Endothelial cell of umbilical vein (primary cell): ENCODE results near the gene YTHDF1. TPM values are rescaled to one million over a fixed set of nuclear protein-coding genes. Genes with fewer than 3 reads are reported as not detected.

ENCODE experiments used
- BruUV-seq: library from RNA; stranded (reverse); fragments of 400-500 nt; replicated peaks from 2 replicates; lab custom pipeline; 2021; lab: Mats Ljungman, UMichigan
- CTCF ChIA-PET: fragments of 300-600, 350-600 bp; sonication (Branson Sonifier 250); formaldehyde crosslinking; loops from one replicate; lab custom pipeline; 2021; ENCODE audit warnings: antibody characterized with exemption, inconsistent platforms; lab: Charles Lee
- POLR2A ChIA-PET: fragments of 300-600, 350-600 bp; sonication (Branson Sonifier 250); formaldehyde crosslinking; loops from one replicate; lab custom pipeline; 2021; ENCODE audit warnings: antibody characterized with exemption, inconsistent platforms; lab: Charles Lee
- DNase-seq: peaks from one replicate; pipeline ENCODE4 v3.0.0-alpha.2; 2011; ENCODE audit warnings: low read depth, low spot score
- FAIRE-seq: peaks from 2 replicates; lab custom pipeline; 2011; peaks lifted over from hg19 to GRCh38; lab: Jason Lieb, UNC
- H2AFZ ChIP-seq: 2 replicates; pipeline ENCODE4 v1.6.0; 2012; ENCODE audit warnings: low read depth, low read length, control low read depth, inconsistent platforms
- H3K27ac ChIP-seq: 2 replicates; pipeline ENCODE4 v1.5.1; 2011; ENCODE audit warnings: low read depth, mild to moderate bottlenecking, control low read depth, low read length, moderate library complexity; ENCODE audit not compliant: insufficient read depth
- H3K27me3 ChIP-seq, 2 experiments: 2 replicates each; pipeline versions ENCODE4 v1.6.0 to v1.6.1; 2011; ENCODE audit warnings: low read length in 2 of 2, mixed read lengths in 1 of 2; ENCODE audit not compliant: control insufficient read depth in 2 of 2, insufficient read depth in 2 of 2
- H3K36me3 ChIP-seq, 2 experiments: 2 replicates in 1 of 2; 3 replicates in 1 of 2; pipeline ENCODE4 v1.5.1; 2011; ENCODE audit warnings: low read length in 2 of 2, mild to moderate bottlenecking in 1 of 2, moderate library complexity in 1 of 2; ENCODE audit not compliant: control insufficient read depth in 2 of 2, insufficient read depth in 2 of 2; ENCODE audit errors: extremely low read depth in 1 of 2
- H3K4me1 ChIP-seq: 3 replicates; pipeline ENCODE4 v1.5.1; 2011; ENCODE audit warnings: mild to moderate bottlenecking, low read length; ENCODE audit not compliant: control insufficient read depth, insufficient read depth; ENCODE audit errors: extremely low read depth
- H3K4me2 ChIP-seq: 2 replicates; pipeline ENCODE4 v1.6.1; 2011; ENCODE audit warnings: low read length, control low read depth, mixed read lengths; ENCODE audit not compliant: insufficient read depth
- H3K4me3 ChIP-seq, 3 experiments: fragments of 200-600 bp in 1 of 3; sonication (generic), shearing (Covaris generic) in 1 of 3; replicated peaks in 1 of 3; 2 replicates each; pipeline ENCODE4 v1.5.1; 2011 to 2016; ENCODE audit warnings: control low read depth in 3 of 3, low read length in 3 of 3, mild to moderate bottlenecking in 2 of 3, inconsistent platforms in 1 of 3, low read depth in 1 of 3, moderate library complexity in 1 of 3; ENCODE audit not compliant: insufficient read depth in 1 of 3
- H3K79me2 ChIP-seq: 2 replicates; pipeline ENCODE4 v1.6.0; 2012; ENCODE audit warnings: low read length, inconsistent platforms; ENCODE audit not compliant: control insufficient read depth, insufficient read depth
- H3K9ac ChIP-seq: replicated peaks from 2 replicates; pipeline ENCODE3; 2011; ENCODE audit warnings: low read length, control low read depth; ENCODE audit not compliant: insufficient read depth; ENCODE audit errors: extremely low read depth
- H3K9me1 ChIP-seq: replicated peaks from 3 replicates; pipeline ENCODE4 v1.6.0; 2011; ENCODE audit warnings: mild to moderate bottlenecking, low read length; ENCODE audit not compliant: control insufficient read depth, insufficient read depth; ENCODE audit errors: extremely low read depth
- H3K9me3 ChIP-seq: replicated peaks from 2 replicates; pipeline ENCODE4 v1.5.1; 2012; ENCODE audit warnings: low read length, inconsistent platforms; ENCODE audit not compliant: control insufficient read depth, insufficient read depth
- H4K20me1 ChIP-seq: replicated peaks from 2 replicates; pipeline ENCODE3; 2011; ENCODE audit warnings: mild to moderate bottlenecking, low read length; ENCODE audit not compliant: control insufficient read depth, insufficient read depth; ENCODE audit errors: extremely low read depth
- EZH2 ChIP-seq: IDR thresholded peaks from 2 replicates; pipeline ENCODE4 v1.6.1; 2012; ENCODE audit warnings: borderline replicate concordance, low read depth, mild to moderate bottlenecking, moderate library complexity, low read length, inconsistent platforms; ENCODE audit not compliant: severe bottlenecking
- FOS ChIP-seq: IDR thresholded peaks from 2 replicates; pipeline ENCODE4 v1.6.1; 2011; ENCODE audit warnings: mild to moderate bottlenecking, low read length, moderate library complexity, borderline replicate concordance; ENCODE audit not compliant: insufficient read depth
- GATA2 ChIP-seq: IDR thresholded peaks from 2 replicates; pipeline ENCODE4 v1.7.0; 2011; ENCODE audit warnings: low read depth, mild to moderate bottlenecking, moderate library complexity, mixed read lengths, low read length; ENCODE audit not compliant: insufficient read length, insufficient read depth
- JUN ChIP-seq: IDR thresholded peaks from 2 replicates; pipeline ENCODE4 v1.6.1; 2011; ENCODE audit warnings: borderline replicate concordance, low read depth; ENCODE audit not compliant: insufficient read length, insufficient read depth
- MYC ChIP-seq: IDR thresholded peaks from one replicate; pipeline ENCODE4 v1.6.1; 2011; ENCODE audit warnings: mild to moderate bottlenecking, low read depth, low read length
- POLR2A ChIP-seq: IDR thresholded peaks from 2 replicates; pipeline ENCODE4 v1.6.1; 2012; ENCODE audit warnings: low read depth, mild to moderate bottlenecking, control low read depth, low read length
- POLR2AphosphoS5 ChIP-seq: IDR thresholded peaks from 2 replicates; pipeline ENCODE4 v1.6.1; 2012; ENCODE audit warnings: low read depth, mild to moderate bottlenecking, control low read depth, low read length, moderate library complexity; ENCODE audit not compliant: insufficient read depth
- dilution Hi-C: fragments of 300-500 bp; cut with MboI; formaldehyde crosslinking; loops from one replicate; pipeline ENCODE4 v1.15.0; 2019; ENCODE audit warnings: low sequenced_read_pairs; ENCODE audit not compliant: extremely low pct_ligation_motif_present
- intact Hi-C: fragments of 100-400 bp; cut with micrococcal nuclease; formaldehyde crosslinking; loops from one replicate; pipeline ENCODE4 v1.10.0; 2022
- polyA plus RNA-seq, 4 experiments: library from polyadenylated mRNA; depleted of rRNA in 3 of 4; stranded (reverse) in 3 of 4; unstranded in 1 of 4; fragments of >200 nt; gene quantifications; 2 replicates each; pipeline versions ENCODE4 v1.2.1 to v1.2.3, GENCODE V29; 2011 to 2012; ENCODE audit warnings: missing spikeins in 1 of 4
- total RNA-seq: library from RNA; stranded (reverse); gene quantifications from 2 replicates; pipeline ENCODE4 v1.2.3, GENCODE V29; 2021
- TF ChIP-seq, protein P1 (sequence below): IDR thresholded peaks from 2 replicates; pipeline ENCODE4 v1.6.1; 2011; ENCODE audit not compliant: insufficient read depth, insufficient read length
- TF ChIP-seq, protein P2 (sequence below), 2 donors: IDR thresholded peaks; 1 replicate in 1 of 2; 2 replicates in 1 of 2; pipeline ENCODE4 v1.5.1; 2011; ENCODE audit warnings: low read length in 2 of 2, mild to moderate bottlenecking in 2 of 2, moderate library complexity in 2 of 2, control low read depth in 1 of 2, inconsistent platforms in 1 of 2, low read depth in 1 of 2; ENCODE audit not compliant: insufficient read depth in 1 of 2; ENCODE audit errors: extremely low read depth in 1 of 2

Gene YTHDF1
- total and polyA plus RNA-seq, 2 donors (not counting 3 experiments of a cell fraction or from before 2014, with no cell fraction given), result 25.2 to 44.4 TPM

- BruUV-seq, result no TSS peak
- no peak overlapping the region for H3K9ac ChIP-seq
- H3K27me3 ChIP-seq, result no peaks in the 10 kb centered on the region
- ChIA-PET CTCF (interaction anchor here (1.3 to 1.7 kb wide), 2 partner anchors 26 to 217 kb away, joined by 3 to 5 read pairs; no protein-coding TSS in a partner anchor), POLR2A (no interaction called here)
- no peaks in the 10 kb centered on the region for H3K4me1 ChIP-seq
- H3K4me2 ChIP-seq, result no peak overlapping the region
- no peaks in the 10 kb centered on the region for H3K9me1 ChIP-seq
- no peaks in the 10 kb centered on the region for H3K9me3 ChIP-seq
- H3K79me2 ChIP-seq, result no peaks in the 10 kb centered on the region
- H3K4me3 ChIP-seq, result no peak overlapping the region
- no peak for TF ChIP-seq MYC
- no peak for TF ChIP-seq POLR2A
- TF ChIP-seq, protein P1, sequence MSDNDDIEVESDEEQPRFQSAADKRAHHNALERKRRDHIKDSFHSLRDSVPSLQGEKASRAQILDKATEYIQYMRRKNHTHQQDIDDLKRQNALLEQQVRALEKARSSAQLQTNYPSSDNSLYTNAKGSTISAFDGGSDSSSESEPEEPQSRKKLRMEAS, result no peak
- TF ChIP-seq GATA2, result no peak
- no peak for TF ChIP-seq POLR2AphosphoS5
- TF ChIP-seq FOS, result no peak
- TF ChIP-seq, protein P2, sequence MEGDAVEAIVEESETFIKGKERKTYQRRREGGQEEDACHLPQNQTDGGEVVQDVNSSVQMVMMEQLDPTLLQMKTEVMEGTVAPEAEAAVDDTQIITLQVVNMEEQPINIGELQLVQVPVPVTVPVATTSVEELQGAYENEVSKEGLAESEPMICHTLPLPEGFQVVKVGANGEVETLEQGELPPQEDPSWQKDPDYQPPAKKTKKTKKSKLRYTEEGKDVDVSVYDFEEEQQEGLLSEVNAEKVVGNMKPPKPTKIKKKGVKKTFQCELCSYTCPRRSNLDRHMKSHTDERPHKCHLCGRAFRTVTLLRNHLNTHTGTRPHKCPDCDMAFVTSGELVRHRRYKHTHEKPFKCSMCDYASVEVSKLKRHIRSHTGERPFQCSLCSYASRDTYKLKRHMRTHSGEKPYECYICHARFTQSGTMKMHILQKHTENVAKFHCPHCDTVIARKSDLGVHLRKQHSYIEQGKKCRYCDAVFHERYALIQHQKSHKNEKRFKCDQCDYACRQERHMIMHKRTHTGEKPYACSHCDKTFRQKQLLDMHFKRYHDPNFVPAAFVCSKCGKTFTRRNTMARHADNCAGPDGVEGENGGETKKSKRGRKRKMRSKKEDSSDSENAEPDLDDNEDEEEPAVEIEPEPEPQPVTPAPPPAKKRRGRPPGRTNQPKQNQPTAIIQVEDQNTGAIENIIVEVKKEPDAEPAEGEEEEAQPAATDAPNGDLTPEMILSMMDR (IDR thresholded peaks at IDR 0.05; ENCODE audit: extremely low read depth in 1 of 2, insufficient read depth in 1 of 2, low read depth in 1 of 2, low read length in 2 of 2), result no peak
- no peak for TF ChIP-seq JUN
- TF ChIP-seq EZH2, result no peak
- intact Hi-C loops, result no loop called here
- no peak overlapping the region for H2AFZ ChIP-seq
- peaks cover 0 to 1% of the 10 kb centered on the region in 2 experiments for H3K36me3 ChIP-seq
- no peak overlapping the region for H3K27ac ChIP-seq
- FAIRE-seq, result no peak
- no peaks in the 10 kb centered on the region for H4K20me1 ChIP-seq
- dilution Hi-C loops, result no loop called here
- DNase-seq, result no peak
Measured at GRCh38 chr20:63189322-63189642, 26.6 kb downstream of the YTHDF1 start.
